Measurements from ENCODE around the gene LSP1.
"Not testable (repeated sequence)": the region's sequence is repeated elsewhere in the genome, so short reads cannot be mapped to it uniquely, and the experiment has no call there.

Gene LSP1

GRCh38 chr11:1932681-1933080, 79.8 kb downstream of the LSP1 start:
- no peak for DNase-seq

GRCh38 chr11:1933416-1934334, 80.8 kb downstream of the LSP1 start:
- no peak for DNase-seq

GRCh38 chr11:1934335-1935155, 81.7 kb downstream of the LSP1 start:
- no peak for DNase-seq

GRCh38 chr11:1935156-1936071, 82.5 kb downstream of the LSP1 start:
- no peak for DNase-seq

GRCh38 chr11:1936072-1936780, 83.3 kb downstream of the LSP1 start:
- DNase-seq = no peak

GRCh38 chr11:1936781-1937615, 84.1 kb downstream of the LSP1 start:
- no peak for DNase-seq

GRCh38 chr11:1937616-1938342, 84.9 kb downstream of the LSP1 start:
- no peak for DNase-seq

GRCh38 chr11:1938343-1939005, 85.6 kb downstream of the LSP1 start:
- DNase-seq = no peak

- DNase-seq = no peak
These were observed 86.2 kb downstream of the LSP1 start for GRCh38 chr11:1939006-1939625.

GRCh38 chr11:1939788-1940187, 86.9 kb downstream of the LSP1 start:
- not testable (repeated sequence) for DNase-seq
